ENCODE data around the gene TMEM59L. TPM values are rescaled to one million over a fixed set of nuclear protein-coding genes. Genes with fewer than 3 reads are reported as not detected.
A peak's percentile ranks its signal among the peaks of the same experiment; 100 is the strongest.

Gene TMEM59L
- total RNA-seq, 4 donors from 2014 or later: 3.1 to 12.6 (median 4.2) TPM; not detected in 1

- Histone ChIP-seq H3K4me1 (peaks cover 0 to 69% (median 54%) of the 10 kb centered on the region in 4 donors), H3K36me3 (no peaks in the 10 kb centered on the region), H3K27ac (peak overlapping the region in 1 of 4 donors; percentile 94), H3K9me3 (no peaks in the 10 kb centered on the region), H3K27me3 (no peaks in the 10 kb centered on the region), H3K4me3 (no peak overlapping the region)
- no peak for DNase-seq (ENCODE audit: low spot score in 2 of 2)
- TF ChIP-seq EP300 (IDR thresholded peaks at IDR 0.05) (no peak), CTCF (IDR thresholded peaks at IDR 0.05) (no peak), POLR2A (IDR thresholded peaks at IDR 0.05) (no peak)
- 94 to 97% methylated on average over 7 of the region's 7 CpGs for WGBS, 2 donors
Observed at GRCh38 chr19:18654469-18654868, 41.8 kb downstream of the TMEM59L start.

GRCh38 chr19:18655173-18655844 lies 42.6 kb downstream of the TMEM59L start:
- TF ChIP-seq CTCF (IDR thresholded peaks at IDR 0.05) (no peak), POLR2A (IDR thresholded peaks at IDR 0.05) (no peak), EP300 (IDR thresholded peaks at IDR 0.05) (no peak)
- Histone ChIP-seq H3K4me1 (peaks cover 0 to 69% (median 54%) of the 10 kb centered on the region in 4 donors), H3K4me3 (no peak overlapping the region), H3K27me3 (no peaks in the 10 kb centered on the region), H3K9me3 (no peaks in the 10 kb centered on the region), H3K27ac (peak overlapping the region in 2 of 4 donors; percentile 93 to 94), H3K36me3 (no peaks in the 10 kb centered on the region)
- WGBS, 2 donors: 94 to 97% methylated on average over 9 to 13 of the region's 13 CpGs
- DNase-seq (ENCODE audit: low spot score in 2 of 2): no peak

GRCh38 chr19:18656337-18657086 lies 43.8 kb downstream of the TMEM59L start:
- Histone ChIP-seq H3K4me3 (no peak overlapping the region), H3K4me1 (peaks cover 0 to 69% (median 52%) of the 10 kb centered on the region in 4 donors), H3K27me3 (no peaks in the 10 kb centered on the region), H3K27ac (peak overlapping the region in 3 of 4 donors; percentile 65 to 94 (median 93)), H3K9me3 (no peaks in the 10 kb centered on the region), H3K36me3 (no peaks in the 10 kb centered on the region)
- WGBS, 2 donors: 54 to 57% methylated on average over 11 to 19 of the region's 19 CpGs
- TF ChIP-seq POLR2A (IDR thresholded peaks at IDR 0.05): no peak
- no peak for TF ChIP-seq EP300 (IDR thresholded peaks at IDR 0.05)
- TF ChIP-seq CTCF (IDR thresholded peaks at IDR 0.05): no peak
- DNase-seq (ENCODE audit: low spot score in 2 of 2): no peak

GRCh38 chr19:18657590-18658365 lies 45.1 kb downstream of the TMEM59L start:
- H3K27me3 ChIP-seq: no peaks in the 10 kb centered on the region
- peaks cover 0 to 70% (median 50%) of the 10 kb centered on the region in 4 donors for H3K4me1 ChIP-seq
- TF ChIP-seq EP300 (IDR thresholded peaks at IDR 0.05) (peak; percentile 72 to 79), CTCF (IDR thresholded peaks at IDR 0.05) (no peak), POLR2A (IDR thresholded peaks at IDR 0.05) (no peak)
- no peaks in the 10 kb centered on the region for H3K9me3 ChIP-seq
- peak; percentile 52 to 56 for DNase-seq (ENCODE audit: low spot score in 2 of 2)
- no peak overlapping the region for H3K4me3 ChIP-seq
- H3K36me3 ChIP-seq: no peaks in the 10 kb centered on the region
- WGBS, 2 donors: 32 to 36% methylated on average over 20 of the region's 20 CpGs
- H3K27ac ChIP-seq: peak overlapping the region; percentile 74 to 94 (median 86)

All from tibial nerve (tissue), 4 donors.